ENCODE data around the gene HOXD13.

HOXD13 gene

DNA sequence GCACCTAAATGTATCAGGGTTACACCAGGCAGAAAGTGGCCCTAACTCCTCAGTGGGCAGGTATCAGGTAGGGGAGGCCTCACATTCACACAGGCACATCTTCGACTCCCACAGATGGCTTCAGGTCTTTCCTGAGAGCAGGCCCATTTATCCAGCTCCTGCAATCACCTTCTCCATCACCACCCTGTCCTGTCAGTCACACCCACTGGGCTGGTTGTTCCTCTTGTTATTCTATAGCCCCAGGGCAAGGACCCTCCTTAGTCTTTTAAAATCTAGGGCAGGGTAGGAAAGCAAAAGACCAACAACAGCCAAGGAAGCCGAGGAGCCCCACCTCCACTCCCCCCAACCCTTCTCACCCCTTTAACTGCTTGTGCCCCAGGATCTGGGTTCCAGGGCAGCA is 49.8 kb downstream of the HOXD13 start:
- no peak overlapping the region for H3K27ac ChIP-seq (ENCODE audit: insufficient read depth, low read length, poor library complexity, severe bottlenecking)
- H3K27me3 ChIP-seq (replicated peaks; ENCODE audit: control insufficient read depth, insufficient read depth, low read length, poor library complexity, severe bottlenecking) = peaks cover 71% of the 10 kb centered on the region
- H3K36me3 ChIP-seq (ENCODE audit: control insufficient read depth, insufficient read depth, low read length) = no peaks in the 10 kb centered on the region
- H3K9me3 ChIP-seq (ENCODE audit: control insufficient read depth, low read length) = no peaks in the 10 kb centered on the region
- H3K4me3 ChIP-seq (ENCODE audit: insufficient read depth, low read depth, low read length, poor library complexity, severe bottlenecking) = no peak overlapping the region
- DNase-seq = no peak
- no peaks in the 10 kb centered on the region for H3K4me1 ChIP-seq (ENCODE audit: control insufficient read depth, insufficient read depth, low read length, poor library complexity, severe bottlenecking)

Data from effector memory CD4-positive, alpha-beta T cell (primary cell).